Measurements from ENCODE around the gene COX7A2L.
"Not testable (repeated sequence)": the region's sequence is repeated elsewhere in the genome, so short reads cannot be mapped to it uniquely, and the experiment has no call there.

COX7A2L gene

GRCh38 chr2:42338567-42339190 is 22.3 kb downstream of the COX7A2L start:
- FAIRE-seq: no peak

GRCh38 chr2:42337846-42338566 is 23.0 kb downstream of the COX7A2L start:
- no peak for FAIRE-seq

- FAIRE-seq: no peak
These were observed 23.6 kb downstream of the COX7A2L start for GRCh38 chr2:42337356-42337820.

- FAIRE-seq: no peak
These were observed 24.6 kb downstream of the COX7A2L start for GRCh38 chr2:42336361-42336965.

- no peak for FAIRE-seq
These were observed 25.4 kb downstream of the COX7A2L start for GRCh38 chr2:42335514-42336104.

- FAIRE-seq: not testable (repeated sequence)
These were observed 26.2 kb downstream of the COX7A2L start for GRCh38 chr2:42334865-42335264.

GRCh38 chr2:42334220-42334619 is 26.8 kb downstream of the COX7A2L start:
- no peak for FAIRE-seq

- FAIRE-seq: no peak
These were observed 27.4 kb downstream of the COX7A2L start for GRCh38 chr2:42333579-42333978.

GRCh38 chr2:42332575-42332974 is 28.4 kb downstream of the COX7A2L start:
- FAIRE-seq: no peak

GRCh38 chr2:42331569-42332284 is 29.3 kb downstream of the COX7A2L start:
- no peak for FAIRE-seq

- no peak for FAIRE-seq
These were observed 31.3 kb downstream of the COX7A2L start for GRCh38 chr2:42329736-42330135.

GRCh38 chr2:42328923-42329322 is 32.1 kb downstream of the COX7A2L start:
- FAIRE-seq: no peak

GRCh38 chr2:42328148-42328833 is 32.7 kb downstream of the COX7A2L start:
- FAIRE-seq: no peak

GRCh38 chr2:42327125-42327524 is 33.9 kb downstream of the COX7A2L start:
- no peak for FAIRE-seq

GRCh38 chr2:42325609-42326008 is 35.4 kb downstream of the COX7A2L start:
- no peak for FAIRE-seq

- no peak for FAIRE-seq
These were observed 36.1 kb downstream of the COX7A2L start for GRCh38 chr2:42324949-42325348.

- FAIRE-seq: no peak
These were observed 36.8 kb downstream of the COX7A2L start for GRCh38 chr2:42324244-42324643.

GRCh38 chr2:42321452-42322064 is 39.5 kb downstream of the COX7A2L start:
- no peak for FAIRE-seq

- FAIRE-seq: no peak
These were observed 41.8 kb downstream of the COX7A2L start for GRCh38 chr2:42319265-42319664.

GRCh38 chr2:42317945-42318344 is 43.1 kb downstream of the COX7A2L start:
- FAIRE-seq: no peak

- FAIRE-seq: no peak
These were observed 43.5 kb downstream of the COX7A2L start for GRCh38 chr2:42317486-42317885.

GRCh38 chr2:42316910-42317309 is 44.1 kb downstream of the COX7A2L start:
- no peak for FAIRE-seq
